ENCODE data around the gene TBK1. TPM values are rescaled to one million over a fixed set of nuclear protein-coding genes. Genes with fewer than 3 reads are reported as not detected.

The TBK1 gene
- total and polyA plus RNA-seq, 9 of the 15 experiments (the other 6 are each of a cell fraction or from before 2014, with no cell fraction given), result 20.4 to 42.0 (median 27.8) TPM

DNA sequence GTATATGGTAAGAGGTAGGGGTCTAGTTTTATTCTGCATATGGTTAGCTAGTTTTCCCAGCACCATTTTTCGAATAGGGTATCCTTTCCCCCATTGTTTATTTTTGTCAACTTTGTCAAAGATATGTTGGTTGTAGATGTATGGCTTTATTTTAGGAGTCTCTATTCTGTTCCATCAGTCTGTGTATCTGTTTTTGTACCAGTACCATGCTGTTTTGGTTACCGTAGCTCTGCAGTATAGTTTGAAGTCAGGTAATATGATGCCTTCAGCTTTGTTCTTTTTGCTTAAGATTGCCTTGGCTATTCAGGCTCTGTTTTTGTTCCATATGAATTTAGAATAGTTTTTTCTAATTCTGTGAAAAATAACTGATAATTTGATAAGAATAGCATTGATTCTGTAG, 24.9 kb downstream of the TBK1 start:
- ChIA-PET POLR2A (no interaction called here), CTCF (ENCODE audit: low intra/inter-chr PET ratio) (no interaction called here)
- no peak overlapping the region for H3K27ac ChIP-seq (ENCODE audit: extremely low read depth, low read depth, low read length)
- H3K27me3 ChIP-seq (ENCODE audit: control insufficient read depth in 2 of 2, insufficient read depth in 2 of 2, low read length in 2 of 2), result no peaks in the 10 kb centered on the region
- H3K36me3 ChIP-seq (ENCODE audit: control insufficient read depth, insufficient read depth, low read length), result peaks cover 72% of the 10 kb centered on the region
- H3K79me2 ChIP-seq (ENCODE audit: control insufficient read depth, insufficient read depth, low read length), result peaks cover 3% of the 10 kb centered on the region; the same call in 1 of the 3 replicates
- ATAC-seq, result no peak
- DNase-seq (ENCODE audit: extremely low read depth in 1 of 4, low spot score in 3 of 4), result no peak
- 100% methylated on average over 2 of the region's 2 CpGs for WGBS (ENCODE audit: insufficient coverage, low coverage, missing lambda C conversion rate)
- in situ Hi-C loops (cut with MboI), result no loop called here
- BruUV-seq (replicated peaks), result no TSS peak
- H2AFZ ChIP-seq (ENCODE audit: low read depth, low read length), result no peak overlapping the region
- no peak overlapping the region for H3K4me3 ChIP-seq
- H3K4me1 ChIP-seq (replicated peaks in 1 of 2; ENCODE audit: control insufficient read depth in 2 of 2, insufficient read depth in 2 of 2, low read length in 2 of 2), result no peaks in the 10 kb centered on the region
- TF ChIP-seq RBM25 (IDR thresholded peaks at IDR 0.05; ENCODE audit: low read depth, low read length, severe bottlenecking) (peak; percentile 59), ADNP (tag; IDR thresholded peaks at IDR 0.05) (0 out of 2 replicates have a peak, but pooled peaks have one; percentile 13), MEF2A (IDR thresholded peaks at IDR 0.05; ENCODE audit: control insufficient read depth, low read depth, low read length) (no peak), KDM1A (IDR thresholded peaks at IDR 0.05) (0 out of 4 replicates have a peak, but pooled peaks of 1 of the 2 experiments have one; percentile 7), BCOR (IDR thresholded peaks at IDR 0.05) (peak; percentile 54; the same call in 1 of the 2 replicates), NR2C2 (CRISPR knock-in tag; IDR thresholded peaks at IDR 0.05) (no peak), NR2C2 (tag; IDR thresholded peaks at IDR 0.05) (no peak), SMARCA5 (IDR thresholded peaks at IDR 0.05) (no peak)
- H3K9me1 ChIP-seq (ENCODE audit: control insufficient read depth, insufficient read depth, low read length), result no peaks in the 10 kb centered on the region
- intact Hi-C loops (cut with micrococcal nuclease), result no loop called here
- FAIRE-seq, result no peak
- no peak overlapping the region for H3K9ac ChIP-seq (ENCODE audit: insufficient read depth in 1 of 2, low read depth in 2 of 2, low read length in 2 of 2)
- H4K20me1 ChIP-seq (replicated peaks; ENCODE audit: control insufficient read depth, insufficient read depth, low read length), result no peaks in the 10 kb centered on the region
- no peaks in the 10 kb centered on the region for H3K9me3 ChIP-seq (replicated peaks; ENCODE audit: control insufficient read depth, insufficient read depth, low read depth, low read length)
- H3K4me2 ChIP-seq (ENCODE audit: insufficient read depth, low read length), result no peak overlapping the region

DNA sequence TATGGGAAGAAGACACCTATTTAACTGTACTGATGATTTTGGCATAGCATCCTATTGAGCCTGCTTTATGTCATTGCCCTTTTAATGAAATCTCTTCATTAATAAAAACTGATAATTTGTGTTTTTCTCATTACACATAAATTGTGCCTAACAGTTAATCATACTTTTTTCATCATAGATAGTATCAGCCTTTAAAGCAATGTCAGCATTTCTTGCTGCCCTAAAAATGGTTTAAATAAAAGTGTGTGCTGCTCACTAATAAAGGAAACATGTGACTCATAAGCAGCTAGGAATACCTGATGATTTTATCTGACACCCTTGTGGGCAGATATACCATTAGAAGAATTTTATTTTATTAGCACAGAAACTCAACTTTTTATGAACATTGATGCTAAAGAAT, 26.7 kb downstream of the TBK1 start:
- Histone ChIP-seq H3K27me3 (ENCODE audit: control insufficient read depth in 2 of 2, insufficient read depth in 2 of 2, low read length in 2 of 2) (no peaks in the 10 kb centered on the region), H3K4me3 (no peak overlapping the region), H3K9ac (ENCODE audit: insufficient read depth in 1 of 2, low read depth in 2 of 2, low read length in 2 of 2) (no peak overlapping the region), H2AFZ (ENCODE audit: low read depth, low read length) (no peak overlapping the region), H3K4me1 (replicated peaks in 1 of 2; ENCODE audit: control insufficient read depth in 2 of 2, insufficient read depth in 2 of 2, low read length in 2 of 2) (no peaks in the 10 kb centered on the region), H3K79me2 (ENCODE audit: control insufficient read depth, insufficient read depth, low read length) (peaks cover 3% of the 10 kb centered on the region; the same call in 1 of the 3 replicates), H3K9me3 (replicated peaks; ENCODE audit: control insufficient read depth, insufficient read depth, low read depth, low read length) (no peaks in the 10 kb centered on the region), H3K9me1 (ENCODE audit: control insufficient read depth, insufficient read depth, low read length) (no peaks in the 10 kb centered on the region), H4K20me1 (replicated peaks; ENCODE audit: control insufficient read depth, insufficient read depth, low read length) (no peaks in the 10 kb centered on the region), H3K36me3 (ENCODE audit: control insufficient read depth, insufficient read depth, low read length) (peaks cover 72% of the 10 kb centered on the region), H3K27ac (ENCODE audit: extremely low read depth, low read depth, low read length) (no peak overlapping the region), H3K4me2 (ENCODE audit: insufficient read depth, low read length) (no peak overlapping the region)
- in situ Hi-C loops (cut with MboI), result no loop called here
- no peak for ATAC-seq
- POLR2A ChIA-PET, result no interaction called here
- CTCF ChIA-PET (ENCODE audit: low intra/inter-chr PET ratio), result no interaction called here
- no TSS peak for BruUV-seq (replicated peaks)
- no peak for DNase-seq (ENCODE audit: extremely low read depth in 1 of 4, low spot score in 3 of 4)
- TF ChIP-seq RHOXF2B (CRISPR knock-in tag; conservative IDR thresholded peaks at IDR 0.05), result no peak
- TF ChIP-seq MAFF (IDR thresholded peaks at IDR 0.05; ENCODE audit: low read length), result peak; percentile 89
- TF ChIP-seq C11orf30 (IDR thresholded peaks at IDR 0.05; ENCODE audit: low read depth), result peak; percentile 81
- TF ChIP-seq ZNF165 (CRISPR knock-in tag; IDR thresholded peaks at IDR 0.05; ENCODE audit: borderline replicate concordance), result no peak
- peak; percentile 78 for TF ChIP-seq MAFG (tag; conservative IDR thresholded peaks at IDR 0.05)
- TF ChIP-seq ZNF316 (IDR thresholded peaks at IDR 0.05), result peak; percentile 92
- TF ChIP-seq ZNF75A (CRISPR knock-in tag; IDR thresholded peaks at IDR 0.05), result no peak
- peak; percentile 89 for TF ChIP-seq MAFK (IDR thresholded peaks at IDR 0.05; ENCODE audit: low read length)
- intact Hi-C loops (cut with micrococcal nuclease), result no loop called here
- no peak for FAIRE-seq
